Psoas muscle (tissue), 8 donors: ENCODE results near the gene TYK2. TPM values are rescaled to one million over a fixed set of nuclear protein-coding genes. Genes with fewer than 3 reads are reported as not detected.
"Not testable (repeated sequence)": the region's sequence is repeated elsewhere in the genome, so short reads cannot be mapped to it uniquely, and the experiment has no call there.

Experiments used
- ATAC-seq, 4 donors: fragments of 200-7000 bp; cut with Tn5 transposase; one replicate each; pipeline ENCODE4 v1.9.1; 2020; ENCODE audit warnings: moderate library complexity in 3 of 4, mild to moderate bottlenecking in 2 of 4
- DNase-seq, 2 donors: peaks; one replicate each; pipeline ENCODE4 v3.0.0-alpha.2; 2020
- H3K27ac ChIP-seq: fragments of 200-600 bp; one replicate; pipeline ENCODE4 v1.8.0; 2022
- H3K27me3 ChIP-seq, 3 donors: fragments of 200-600 bp in 1 of 3; one replicate each; pipeline versions ENCODE4 v1.6.1 to v1.8.0; 2013 to 2022; ENCODE audit warnings: low read length in 2 of 3, mild to moderate bottlenecking in 2 of 3, moderate library complexity in 1 of 3; ENCODE audit not compliant: insufficient read depth in 3 of 3
- H3K36me3 ChIP-seq, 2 donors: fragments of 200-600 bp in 1 of 2; one replicate each; pipeline versions ENCODE4 v1.6.1 to v1.8.0; 2013 to 2022; ENCODE audit warnings: low read depth in 1 of 2, mild to moderate bottlenecking in 1 of 2, moderate library complexity in 1 of 2; ENCODE audit not compliant: insufficient read depth in 1 of 2
- H3K4me1 ChIP-seq: fragments of 200-600 bp; one replicate; pipeline ENCODE4 v1.8.0; 2022
- H3K4me3 ChIP-seq: fragments of 200-600 bp; one replicate; pipeline ENCODE4 v1.8.0; 2022; ENCODE audit warnings: mild to moderate bottlenecking
- H3K9me3 ChIP-seq: fragments of 200-600 bp; one replicate; pipeline ENCODE4 v1.8.0; 2022
- CTCF ChIP-seq: fragments of 200-600 bp; IDR thresholded peaks from one replicate; pipeline ENCODE4 v1.8.0; 2022; ENCODE audit warnings: antibody characterized with exemption
- WGBS, 3 donors: extraction: QIAGEN DNeasy Blood & Tissue Kit; methylation state at CpG; one replicate each; pipeline versions ENCODE4 v1.1.6 to v1.1.7; 2013; 5-methylcytosine and 5-hydroxymethylcytosine counted together
- intact Hi-C, 2 donors: fragments of 100-400 bp; cut with DNase I; formaldehyde crosslinking; loops; one replicate each; pipeline versions ENCODE4 v1.11.0 to v1.14.2; 2022
- polyA plus RNA-seq, 3 donors: library from polyadenylated mRNA; stranded (reverse); fragments of 200-250 nt; gene quantifications; one replicate each; pipeline ENCODE4 v1.2.3, GENCODE V29; 2013
- total RNA-seq, 4 donors: library from RNA; stranded (reverse); fragmentation: NEBNext Ultra II Directional in 2 of 4; extraction: Animal tissue kit (Norgen Biotek cat#: 25700) in 2 of 4; gene quantifications; one replicate each; pipeline versions ENCODE4 v1.2.1 to v1.2.4, GENCODE V29; 2021 to 2023
- donor health status: healthy with polysubstance abuse.
- donor health status: DM: no; HTN: no; CAD: no; lungs with moderate emphysema.
- donor health status: Bipolar disorder and iron deficiency.
- donor health status: healthy.
- donor health status: DM: yes; HTN: yes; CAD: no.
- donor health status: DM: no; HTN: no; CAD: no.
- donor health status: DM: no; HTN: no; CAD: no.
- donor health status: DM: yes; HTN: yes; CAD: no.

TYK2 gene
- total and polyA plus RNA-seq, 7 donors = 37.1 to 58.8 (median 41.7) TPM

- no peak overlapping the region for H3K27ac ChIP-seq
- no peaks in the 10 kb centered on the region for H3K4me1 ChIP-seq
- no peak for ATAC-seq
- intact Hi-C loops = no loop called here
- no peak for TF ChIP-seq CTCF
- H3K9me3 ChIP-seq = no peaks in the 10 kb centered on the region
- DNase-seq = no peak
- H3K27me3 ChIP-seq = no peaks in the 10 kb centered on the region
- 89 to 98% (median 97%) methylated on average over 3 of the region's 3 CpGs for WGBS, 3 donors
- H3K4me3 ChIP-seq = no peak overlapping the region
- peaks cover 0 to 58% of the 10 kb centered on the region in 2 donors for H3K36me3 ChIP-seq
These were observed 7.7 kb downstream of the TYK2 start for GRCh38 chr19:10372690-10373089.

GRCh38 chr19:10368101-10368803 is 12.1 kb downstream of the TYK2 start:
- TF ChIP-seq CTCF = no peak
- no peak overlapping the region for H3K4me3 ChIP-seq
- intact Hi-C loops = no loop called here
- no peaks in the 10 kb centered on the region for H3K27me3 ChIP-seq
- no peak overlapping the region for H3K27ac ChIP-seq
- WGBS, 3 donors = 89 to 91% (median 90%) methylated on average over 15 of the region's 15 CpGs
- DNase-seq (no peak), ATAC-seq (peak in 1 of 4 donors; percentile 31)
- H3K36me3 ChIP-seq = peaks cover 6 to 83% of the 10 kb centered on the region in 2 donors
- no peaks in the 10 kb centered on the region for H3K4me1 ChIP-seq
- no peaks in the 10 kb centered on the region for H3K9me3 ChIP-seq

GRCh38 chr19:10366950-10367512 is 13.3 kb downstream of the TYK2 start:
- WGBS, 3 donors = 96 to 100% (median 97%) methylated on average over 4 of the region's 4 CpGs
- H3K4me3 ChIP-seq, DNase-seq, ATAC-seq, H3K27ac ChIP-seq, H3K27me3 ChIP-seq, H3K4me1 ChIP-seq, H3K9me3 ChIP-seq, intact Hi-C loops: not testable (repeated sequence)
- peaks cover 6 to 86% of the 10 kb centered on the region in 2 donors for H3K36me3 ChIP-seq

- Histone ChIP-seq H3K4me1 (no peaks in the 10 kb centered on the region), H3K9me3 (no peaks in the 10 kb centered on the region), H3K27ac (no peak overlapping the region), H3K4me3 (no peak overlapping the region), H3K27me3 (no peaks in the 10 kb centered on the region), H3K36me3 (peaks cover 13 to 85% of the 10 kb centered on the region in 2 donors)
- DNase-seq (no peak), ATAC-seq (no peak)
- intact Hi-C loops = no loop called here
- WGBS, 3 donors = 93 to 95% (median 94%) methylated on average over 23 of the region's 23 CpGs
- TF ChIP-seq CTCF = no peak
These were observed 14.9 kb downstream of the TYK2 start for GRCh38 chr19:10365518-10365917.

GRCh38 chr19:10364644-10365043 is 15.7 kb downstream of the TYK2 start:
- no peak for TF ChIP-seq CTCF
- H3K27me3 ChIP-seq = no peaks in the 10 kb centered on the region
- no peaks in the 10 kb centered on the region for H3K9me3 ChIP-seq
- no peaks in the 10 kb centered on the region for H3K4me1 ChIP-seq
- intact Hi-C loops = no loop called here
- no peak overlapping the region for H3K4me3 ChIP-seq
- no peak for DNase-seq
- ATAC-seq = no peak
- peaks cover 13 to 84% of the 10 kb centered on the region in 2 donors for H3K36me3 ChIP-seq
- WGBS, 3 donors = 79 to 87% (median 85%) methylated on average over 19 of the region's 19 CpGs
- H3K27ac ChIP-seq = no peak overlapping the region
